MCF 10A (cell line): ENCODE measurements around the gene MIPOL1. TPM values are rescaled to one million over a fixed set of nuclear protein-coding genes. Genes with fewer than 3 reads are reported as not detected.

Experiments used
- BruUV-seq: library from RNA; stranded (reverse); fragments of 400-500 nt; replicated peaks from 2 replicates; lab custom pipeline; 2021; lab: Mats Ljungman, UMichigan
- CTCF ChIA-PET: fragments of 300-600 bp; sonication (Branson Sonifier 250); formaldehyde crosslinking; extraction: SDS; loops from one replicate; lab custom pipeline; 2021; ENCODE audit warnings: antibody characterized with exemption, inconsistent platforms; lab: Yijun Ruan, JAX
- POLR2A ChIA-PET: fragments of 300-600, 350-650 bp; sonication (Branson Sonifier 250); formaldehyde crosslinking; extraction: SDS; loops from one replicate; lab custom pipeline; 2020; ENCODE audit warnings: antibody characterized with exemption, inconsistent platforms; lab: Yijun Ruan, JAX
- DNase-seq: peaks from one replicate; pipeline ENCODE4 v3.0.0-alpha.2; 2018; ENCODE audit not compliant: unreplicated experiment
- H3K27ac Mint-ChIP-seq: one replicate; pipeline ENCODE4 v1.8.0; 2022; ENCODE audit warnings: mild to moderate bottlenecking, low read depth, mixed read lengths; ENCODE audit not compliant: unreplicated experiment
- H3K27me3 Mint-ChIP-seq: one replicate; pipeline ENCODE4 v1.8.0; 2022; ENCODE audit warnings: mixed read lengths; ENCODE audit not compliant: insufficient read depth, unreplicated experiment
- H3K36me3 Mint-ChIP-seq: one replicate; pipeline ENCODE4 v1.8.0; 2022; ENCODE audit warnings: mild to moderate bottlenecking, moderate library complexity, mixed read lengths; ENCODE audit not compliant: insufficient read depth, unreplicated experiment
- H3K4me1 Mint-ChIP-seq: one replicate; pipeline ENCODE4 v1.8.0; 2022; ENCODE audit warnings: mixed read lengths; ENCODE audit not compliant: insufficient read depth, unreplicated experiment
- H3K4me3 Mint-ChIP-seq: one replicate; pipeline ENCODE4 v1.8.0; 2022; ENCODE audit warnings: mild to moderate bottlenecking, moderate library complexity, mixed read lengths; ENCODE audit not compliant: unreplicated experiment
- H3K9me3 Mint-ChIP-seq: one replicate; pipeline ENCODE4 v1.8.0; 2022; ENCODE audit warnings: mixed read lengths; ENCODE audit not compliant: unreplicated experiment
- intact Hi-C: fragments of 100-400 bp; cut with micrococcal nuclease; formaldehyde crosslinking; loops from 2 replicates; pipeline ENCODE4 v1.14.1; 2022
- total RNA-seq: library from RNA; stranded (reverse); gene quantifications from 2 replicates; pipeline ENCODE4 v1.2.3, GENCODE V29; 2022
- TF ChIP-seq, protein P1 (sequence below): fragments of 200-600 bp; IDR thresholded peaks from one replicate; pipeline ENCODE4 v1.8.0; 2022; ENCODE audit warnings: antibody characterized with exemption, mild to moderate bottlenecking; ENCODE audit not compliant: unreplicated experiment

MIPOL1 gene
- total RNA-seq, 1 experiment from 2014 or later = 16.3 TPM

DNA sequence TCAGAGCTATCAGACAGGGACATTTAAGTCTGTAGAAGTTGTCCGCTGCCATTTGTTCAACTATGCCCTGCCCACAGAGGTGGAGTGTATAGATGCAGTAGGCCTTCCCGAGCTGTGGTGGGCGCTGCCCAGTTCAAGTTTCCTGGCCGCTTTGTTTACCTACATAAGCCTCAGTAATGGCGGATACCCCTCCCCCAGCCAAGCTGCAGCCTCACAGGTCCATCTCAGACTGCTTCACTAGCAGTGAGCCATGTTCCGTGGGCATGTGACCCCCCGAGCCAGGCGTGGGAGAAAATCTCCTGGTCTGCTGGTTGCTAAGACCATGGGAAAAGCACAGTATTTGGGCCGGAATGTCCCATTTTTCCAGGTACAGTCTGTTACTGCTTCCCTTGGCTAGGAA, 165.9 kb downstream of the MIPOL1 start:
- POLR2A ChIA-PET = no interaction called here
- DNase-seq = no peak
- Mint-ChIP-seq H3K9me3 (peaks cover 18% of the 10 kb centered on the region), H3K4me3 (no peak overlapping the region), H3K27ac (no peak overlapping the region), H3K4me1 (no peaks in the 10 kb centered on the region), H3K27me3 (no peaks in the 10 kb centered on the region), H3K36me3 (peaks cover 7% of the 10 kb centered on the region)
- CTCF ChIA-PET = interaction anchor here (1.0 kb wide), 1 partner anchor 22 kb away, joined by 5 read pairs; no protein-coding TSS in a partner anchor
- TF ChIP-seq, protein P1, sequence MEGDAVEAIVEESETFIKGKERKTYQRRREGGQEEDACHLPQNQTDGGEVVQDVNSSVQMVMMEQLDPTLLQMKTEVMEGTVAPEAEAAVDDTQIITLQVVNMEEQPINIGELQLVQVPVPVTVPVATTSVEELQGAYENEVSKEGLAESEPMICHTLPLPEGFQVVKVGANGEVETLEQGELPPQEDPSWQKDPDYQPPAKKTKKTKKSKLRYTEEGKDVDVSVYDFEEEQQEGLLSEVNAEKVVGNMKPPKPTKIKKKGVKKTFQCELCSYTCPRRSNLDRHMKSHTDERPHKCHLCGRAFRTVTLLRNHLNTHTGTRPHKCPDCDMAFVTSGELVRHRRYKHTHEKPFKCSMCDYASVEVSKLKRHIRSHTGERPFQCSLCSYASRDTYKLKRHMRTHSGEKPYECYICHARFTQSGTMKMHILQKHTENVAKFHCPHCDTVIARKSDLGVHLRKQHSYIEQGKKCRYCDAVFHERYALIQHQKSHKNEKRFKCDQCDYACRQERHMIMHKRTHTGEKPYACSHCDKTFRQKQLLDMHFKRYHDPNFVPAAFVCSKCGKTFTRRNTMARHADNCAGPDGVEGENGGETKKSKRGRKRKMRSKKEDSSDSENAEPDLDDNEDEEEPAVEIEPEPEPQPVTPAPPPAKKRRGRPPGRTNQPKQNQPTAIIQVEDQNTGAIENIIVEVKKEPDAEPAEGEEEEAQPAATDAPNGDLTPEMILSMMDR = no peak
- no TSS peak for BruUV-seq
- intact Hi-C loops = no loop called here

DNA sequence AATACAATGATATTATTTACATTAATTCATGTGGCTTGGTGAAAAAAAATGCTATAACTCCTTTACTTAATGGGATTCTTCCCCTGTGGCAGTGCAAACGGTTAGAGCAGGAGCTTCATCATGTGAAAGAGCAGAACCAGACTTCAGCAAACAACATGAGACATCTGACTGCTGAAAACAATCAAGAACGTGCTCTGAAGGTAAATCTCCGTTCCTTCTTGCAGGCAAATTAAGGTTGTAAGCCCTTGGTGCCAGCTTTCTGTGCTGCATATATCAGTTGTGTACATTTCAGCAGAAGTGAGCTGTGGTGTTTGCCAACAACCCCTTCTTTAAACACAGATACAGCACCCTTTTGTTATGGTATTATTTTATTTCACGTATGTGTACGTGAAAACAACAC, 171.7 kb downstream of the MIPOL1 start:
- Mint-ChIP-seq H3K36me3 (no peaks in the 10 kb centered on the region), H3K27ac (no peak overlapping the region), H3K4me3 (no peak overlapping the region), H3K27me3 (no peaks in the 10 kb centered on the region), H3K9me3 (peaks cover 9% of the 10 kb centered on the region), H3K4me1 (no peaks in the 10 kb centered on the region)
- CTCF ChIA-PET = interaction anchor here (0.5 to 0.6 kb wide), 2 partner anchors 159 to 497 kb away, joined by 3 read pairs; no protein-coding TSS in a partner anchor
- intact Hi-C loops = no loop called here
- TF ChIP-seq, protein P1 = no peak
- no TSS peak for BruUV-seq
- POLR2A ChIA-PET = no interaction called here
- no peak for DNase-seq

DNA sequence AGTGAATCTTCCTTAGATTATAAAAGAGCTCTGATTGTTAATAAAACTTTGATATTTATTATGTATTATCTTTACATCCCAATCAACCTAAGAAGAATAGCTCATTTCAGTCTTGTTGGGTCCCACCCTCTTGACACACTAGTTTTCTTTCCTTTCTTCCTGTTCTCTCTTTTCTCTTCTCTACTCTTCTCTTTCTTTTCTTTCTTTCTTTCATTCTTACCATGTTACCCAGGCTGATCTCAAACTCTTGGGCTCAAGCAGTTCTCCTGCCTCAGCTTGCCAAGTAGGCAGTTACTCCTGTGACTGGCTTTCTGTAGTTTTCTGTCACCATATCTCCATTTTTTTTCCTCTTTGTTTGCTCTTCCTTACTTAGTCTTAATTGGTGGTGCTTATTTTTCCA, 177.8 kb downstream of the MIPOL1 start:
- no peaks in the 10 kb centered on the region for H3K27me3 Mint-ChIP-seq
- ChIA-PET POLR2A (no interaction called here), CTCF (no interaction called here)
- BruUV-seq = no TSS peak
- H3K36me3 Mint-ChIP-seq = no peaks in the 10 kb centered on the region
- TF ChIP-seq, protein P1 = no peak
- no peak overlapping the region for H3K27ac Mint-ChIP-seq
- intact Hi-C loops = no loop called here
- no peaks in the 10 kb centered on the region for H3K9me3 Mint-ChIP-seq
- no peak overlapping the region for H3K4me3 Mint-ChIP-seq
- H3K4me1 Mint-ChIP-seq = no peaks in the 10 kb centered on the region
- no peak for DNase-seq

DNA sequence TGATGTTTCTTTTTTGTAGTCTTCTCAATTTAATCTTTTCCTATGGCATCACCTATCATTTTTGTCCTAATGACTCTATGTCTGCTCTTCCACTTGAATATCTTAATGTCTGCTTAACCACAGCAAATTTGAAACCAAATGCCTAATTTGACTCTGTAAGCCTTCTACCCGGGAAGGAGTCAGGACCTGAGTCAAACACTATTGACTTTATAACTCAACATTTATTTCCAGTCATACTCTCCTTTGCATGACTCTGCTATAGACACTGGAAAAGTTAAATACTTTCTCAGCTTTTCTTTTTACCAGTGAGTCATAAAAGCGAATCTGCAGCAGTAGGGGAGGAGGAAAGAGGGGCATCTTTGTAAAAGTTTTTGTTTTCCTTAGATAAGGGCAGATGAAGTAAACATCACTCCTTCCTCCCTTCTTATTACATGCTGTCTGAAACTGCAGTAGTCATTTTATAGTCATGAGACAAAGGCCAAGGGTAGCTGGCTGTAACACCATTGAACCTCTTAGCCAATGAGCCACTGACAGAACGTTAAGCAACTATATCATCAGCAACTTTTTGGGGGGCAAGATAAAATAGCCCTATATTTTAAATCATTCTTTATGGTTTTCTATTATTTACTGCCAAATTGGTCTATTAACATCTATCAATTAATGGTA, 179.3 kb downstream of the MIPOL1 start:
- Mint-ChIP-seq H3K9me3 (no peaks in the 10 kb centered on the region), H3K36me3 (no peaks in the 10 kb centered on the region), H3K27ac (no peak overlapping the region), H3K27me3 (no peaks in the 10 kb centered on the region), H3K4me1 (no peaks in the 10 kb centered on the region), H3K4me3 (no peak overlapping the region)
- TF ChIP-seq, protein P1 = no peak
- intact Hi-C loops = no loop called here
- POLR2A ChIA-PET = interaction anchor here (0.8 kb wide), 1 partner anchor 22 kb away, joined by 3 read pairs; no protein-coding TSS in a partner anchor
- DNase-seq = no peak
- CTCF ChIA-PET = interaction anchor here (0.7 kb wide), 1 partner anchor 324 kb away, joined by 3 read pairs; no protein-coding TSS in a partner anchor
- BruUV-seq = no TSS peak
